ENCODE measurements around the gene MEG3. TPM values are rescaled to one million over a fixed set of nuclear protein-coding genes. Genes with fewer than 3 reads are reported as not detected.

The MEG3 gene
- total and polyA plus RNA-seq, 2 experiments from 2014 or later: not detected

DNA sequence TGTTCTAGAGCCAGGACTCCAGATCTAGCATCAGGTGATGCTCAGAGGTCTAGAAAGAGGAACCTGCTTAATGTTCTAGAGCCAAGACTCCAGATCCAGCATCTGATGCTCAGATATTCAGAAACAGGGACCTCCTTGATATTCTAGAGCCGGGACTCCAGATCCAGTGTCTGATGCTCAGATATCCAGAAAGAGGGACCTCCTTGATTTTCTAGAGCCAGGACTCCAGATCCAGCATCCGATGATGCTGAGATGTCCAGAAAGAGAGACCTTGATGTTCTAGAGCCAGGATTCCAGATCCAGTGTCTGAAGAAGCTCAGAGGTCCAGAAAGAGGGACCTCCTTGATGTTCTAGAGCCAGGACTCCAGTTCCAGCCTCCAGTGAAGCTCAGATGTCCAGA is 36.9 kb downstream of the MEG3 start:
- Histone ChIP-seq H2AFZ (no peak overlapping the region), H3K4me2 (no peak overlapping the region), H3K4me3 (no peak overlapping the region), H3K27ac (ENCODE audit: low read depth) (no peak overlapping the region), H3K27me3 (ENCODE audit: insufficient read depth) (no peaks in the 10 kb centered on the region), H3K4me1 (ENCODE audit: insufficient read depth) (no peaks in the 10 kb centered on the region), H4K20me1 (replicated peaks; ENCODE audit: insufficient read depth) (no peaks in the 10 kb centered on the region), H3F3A (replicated peaks; ENCODE audit: low read depth) (no peaks in the 10 kb centered on the region), H3K79me2 (replicated peaks; ENCODE audit: insufficient read depth) (no peaks in the 10 kb centered on the region), H3K36me3 (ENCODE audit: insufficient read depth) (no peaks in the 10 kb centered on the region; the same call in 1 of the 2 replicates), H3K9me2 (ENCODE audit: insufficient read depth) (0 out of 2 replicates have a peak, but pooled peaks cover 6% of the 10 kb centered on the region)
- ATAC-seq: no peak
- Mint-ChIP-seq H3K36me3 (ENCODE audit: low read depth) (no peaks in the 10 kb centered on the region), H3K27me3 (ENCODE audit: insufficient read depth, low read depth, poor library complexity) (peaks cover 13% of the 10 kb centered on the region), H3K9me3 (peaks cover 9% of the 10 kb centered on the region), H3K4me1 (no peaks in the 10 kb centered on the region), H3K27ac (no peak overlapping the region), H3K4me3 (no peak overlapping the region)
- TF ChIP-seq EZH2 (IDR thresholded peaks at IDR 0.05; ENCODE audit: low read depth, unreplicated experiment) (no peak), EZH2phosphoT487 (IDR thresholded peaks at IDR 0.05; ENCODE audit: unreplicated experiment) (no peak), NANOG (IDR thresholded peaks at IDR 0.05; ENCODE audit: borderline replicate concordance) (no peak), JUNB (IDR thresholded peaks at IDR 0.05; ENCODE audit: unreplicated experiment) (no peak)
- DNase-seq (ENCODE audit: low spot score): no peak

DNA sequence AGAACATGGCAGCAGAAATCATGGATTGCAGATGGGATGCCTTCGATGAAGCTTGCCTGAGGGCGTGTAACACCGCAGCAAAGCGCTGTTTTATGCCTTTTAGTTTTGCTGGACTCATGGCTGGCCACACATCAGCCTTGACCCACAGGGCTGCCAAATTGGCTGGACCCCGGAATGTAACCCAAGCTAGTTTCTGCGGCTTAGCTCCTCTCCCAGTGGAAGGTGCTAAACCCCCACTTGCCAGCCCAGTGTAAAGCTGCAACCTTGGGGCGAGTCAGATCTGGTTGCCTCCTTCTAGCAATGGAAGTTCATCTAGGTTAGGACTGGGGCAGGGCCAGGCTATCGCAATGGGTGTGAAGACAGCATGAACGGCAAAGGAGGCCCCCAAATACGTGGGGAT is 38.3 kb downstream of the MEG3 start:
- Mint-ChIP-seq H3K27me3 (ENCODE audit: insufficient read depth, low read depth, poor library complexity) (peaks cover 15% of the 10 kb centered on the region), H3K9me3 (peaks cover 9% of the 10 kb centered on the region), H3K36me3 (ENCODE audit: low read depth) (no peaks in the 10 kb centered on the region), H3K27ac (no peak overlapping the region), H3K4me1 (no peaks in the 10 kb centered on the region), H3K4me3 (no peak overlapping the region)
- Histone ChIP-seq H2AFZ (no peak overlapping the region), H3K4me3 (no peak overlapping the region), H3K79me2 (replicated peaks; ENCODE audit: insufficient read depth) (no peaks in the 10 kb centered on the region), H3K27ac (ENCODE audit: low read depth) (no peak overlapping the region), H4K20me1 (replicated peaks; ENCODE audit: insufficient read depth) (no peaks in the 10 kb centered on the region), H3K4me1 (ENCODE audit: insufficient read depth) (no peaks in the 10 kb centered on the region), H3K9me2 (ENCODE audit: insufficient read depth) (0 out of 2 replicates have a peak, but pooled peaks cover 6% of the 10 kb centered on the region), H3K27me3 (ENCODE audit: insufficient read depth) (no peaks in the 10 kb centered on the region), H3K4me2 (no peak overlapping the region), H3K36me3 (ENCODE audit: insufficient read depth) (no peaks in the 10 kb centered on the region; the same call in 1 of the 2 replicates), H3F3A (replicated peaks; ENCODE audit: low read depth) (no peaks in the 10 kb centered on the region)
- DNase-seq (ENCODE audit: low spot score): no peak
- ATAC-seq: no peak
- TF ChIP-seq, protein P1, sequence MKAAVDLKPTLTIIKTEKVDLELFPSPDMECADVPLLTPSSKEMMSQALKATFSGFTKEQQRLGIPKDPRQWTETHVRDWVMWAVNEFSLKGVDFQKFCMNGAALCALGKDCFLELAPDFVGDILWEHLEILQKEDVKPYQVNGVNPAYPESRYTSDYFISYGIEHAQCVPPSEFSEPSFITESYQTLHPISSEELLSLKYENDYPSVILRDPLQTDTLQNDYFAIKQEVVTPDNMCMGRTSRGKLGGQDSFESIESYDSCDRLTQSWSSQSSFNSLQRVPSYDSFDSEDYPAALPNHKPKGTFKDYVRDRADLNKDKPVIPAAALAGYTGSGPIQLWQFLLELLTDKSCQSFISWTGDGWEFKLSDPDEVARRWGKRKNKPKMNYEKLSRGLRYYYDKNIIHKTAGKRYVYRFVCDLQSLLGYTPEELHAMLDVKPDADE (IDR thresholded peaks at IDR 0.05): no peak
- TF ChIP-seq ZNF114 (CRISPR knock-in tag; IDR thresholded peaks at IDR 0.05): no peak
- TF ChIP-seq JUNB (IDR thresholded peaks at IDR 0.05; ENCODE audit: unreplicated experiment): no peak
- TF ChIP-seq ZNF331 (CRISPR knock-in tag; IDR thresholded peaks at IDR 0.05; ENCODE audit: low read depth): no peak
- no peak for TF ChIP-seq STAT1 (IDR thresholded peaks at IDR 0.05; ENCODE audit: unreplicated experiment)
- TF ChIP-seq, protein P2, sequence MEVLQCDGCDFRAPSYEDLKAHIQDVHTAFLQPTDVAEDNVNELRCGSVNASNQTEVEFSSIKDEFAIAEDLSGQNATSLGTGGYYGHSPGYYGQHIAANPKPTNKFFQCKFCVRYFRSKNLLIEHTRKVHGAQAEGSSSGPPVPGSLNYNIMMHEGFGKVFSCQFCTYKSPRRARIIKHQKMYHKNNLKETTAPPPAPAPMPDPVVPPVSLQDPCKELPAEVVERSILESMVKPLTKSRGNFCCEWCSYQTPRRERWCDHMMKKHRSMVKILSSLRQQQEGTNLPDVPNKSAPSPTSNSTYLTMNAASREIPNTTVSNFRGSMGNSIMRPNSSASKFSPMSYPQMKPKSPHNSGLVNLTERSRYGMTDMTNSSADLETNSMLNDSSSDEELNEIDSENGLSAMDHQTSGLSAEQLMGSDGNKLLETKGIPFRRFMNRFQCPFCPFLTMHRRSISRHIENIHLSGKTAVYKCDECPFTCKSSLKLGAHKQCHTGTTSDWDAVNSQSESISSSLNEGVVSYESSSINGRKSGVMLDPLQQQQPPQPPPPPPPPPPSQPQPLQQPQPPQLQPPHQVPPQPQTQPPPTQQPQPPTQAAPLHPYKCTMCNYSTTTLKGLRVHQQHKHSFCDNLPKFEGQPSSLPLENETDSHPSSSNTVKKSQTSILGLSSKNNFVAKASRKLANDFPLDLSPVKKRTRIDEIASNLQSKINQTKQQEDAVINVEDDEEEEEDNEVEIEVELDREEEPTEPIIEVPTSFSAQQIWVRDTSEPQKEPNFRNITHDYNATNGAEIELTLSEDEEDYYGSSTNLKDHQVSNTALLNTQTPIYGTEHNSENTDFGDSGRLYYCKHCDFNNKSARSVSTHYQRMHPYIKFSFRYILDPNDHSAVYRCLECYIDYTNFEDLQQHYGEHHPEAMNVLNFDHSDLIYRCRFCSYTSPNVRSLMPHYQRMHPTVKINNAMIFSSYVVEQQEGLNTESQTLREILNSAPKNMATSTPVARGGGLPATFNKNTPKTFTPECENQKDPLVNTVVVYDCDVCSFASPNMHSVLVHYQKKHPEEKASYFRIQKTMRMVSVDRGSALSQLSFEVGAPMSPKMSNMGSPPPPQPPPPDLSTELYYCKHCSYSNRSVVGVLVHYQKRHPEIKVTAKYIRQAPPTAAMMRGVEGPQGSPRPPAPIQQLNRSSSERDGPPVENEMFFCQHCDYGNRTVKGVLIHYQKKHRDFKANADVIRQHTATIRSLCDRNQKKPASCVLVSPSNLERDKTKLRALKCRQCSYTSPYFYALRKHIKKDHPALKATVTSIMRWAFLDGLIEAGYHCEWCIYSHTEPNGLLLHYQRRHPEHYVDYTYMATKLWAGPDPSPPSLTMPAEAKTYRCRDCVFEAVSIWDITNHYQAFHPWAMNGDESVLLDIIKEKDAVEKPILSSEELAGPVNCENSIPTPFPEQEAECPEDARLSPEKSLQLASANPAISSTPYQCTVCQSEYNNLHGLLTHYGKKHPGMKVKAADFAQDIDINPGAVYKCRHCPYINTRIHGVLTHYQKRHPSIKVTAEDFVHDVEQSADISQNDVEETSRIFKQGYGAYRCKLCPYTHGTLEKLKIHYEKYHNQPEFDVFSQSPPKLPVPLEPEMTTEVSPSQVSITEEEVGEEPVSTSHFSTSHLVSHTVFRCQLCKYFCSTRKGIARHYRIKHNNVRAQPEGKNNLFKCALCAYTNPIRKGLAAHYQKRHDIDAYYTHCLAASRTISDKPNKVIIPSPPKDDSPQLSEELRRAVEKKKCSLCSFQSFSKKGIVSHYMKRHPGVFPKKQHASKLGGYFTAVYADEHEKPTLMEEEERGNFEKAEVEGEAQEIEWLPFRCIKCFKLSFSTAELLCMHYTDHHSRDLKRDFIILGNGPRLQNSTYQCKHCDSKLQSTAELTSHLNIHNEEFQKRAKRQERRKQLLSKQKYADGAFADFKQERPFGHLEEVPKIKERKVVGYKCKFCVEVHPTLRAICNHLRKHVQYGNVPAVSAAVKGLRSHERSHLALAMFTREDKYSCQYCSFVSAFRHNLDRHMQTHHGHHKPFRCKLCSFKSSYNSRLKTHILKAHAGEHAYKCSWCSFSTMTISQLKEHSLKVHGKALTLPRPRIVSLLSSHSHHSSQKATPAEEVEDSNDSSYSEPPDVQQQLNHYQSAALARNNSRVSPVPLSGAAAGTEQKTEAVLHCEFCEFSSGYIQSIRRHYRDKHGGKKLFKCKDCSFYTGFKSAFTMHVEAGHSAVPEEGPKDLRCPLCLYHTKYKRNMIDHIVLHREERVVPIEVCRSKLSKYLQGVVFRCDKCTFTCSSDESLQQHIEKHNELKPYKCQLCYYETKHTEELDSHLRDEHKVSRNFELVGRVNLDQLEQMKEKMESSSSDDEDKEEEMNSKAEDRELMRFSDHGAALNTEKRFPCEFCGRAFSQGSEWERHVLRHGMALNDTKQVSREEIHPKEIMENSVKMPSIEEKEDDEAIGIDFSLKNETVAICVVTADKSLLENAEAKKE (CRISPR knock-in tag; IDR thresholded peaks at IDR 0.05): no peak

All from GM23338 (cell line).